ENCODE results near the gene LRMDA.

The LRMDA gene

GRCh38 chr10:75425291-75426079 lies 5.9 kb upstream of the LRMDA start:
- no peak for DNase-seq (ENCODE audit: low read depth)

DNA sequence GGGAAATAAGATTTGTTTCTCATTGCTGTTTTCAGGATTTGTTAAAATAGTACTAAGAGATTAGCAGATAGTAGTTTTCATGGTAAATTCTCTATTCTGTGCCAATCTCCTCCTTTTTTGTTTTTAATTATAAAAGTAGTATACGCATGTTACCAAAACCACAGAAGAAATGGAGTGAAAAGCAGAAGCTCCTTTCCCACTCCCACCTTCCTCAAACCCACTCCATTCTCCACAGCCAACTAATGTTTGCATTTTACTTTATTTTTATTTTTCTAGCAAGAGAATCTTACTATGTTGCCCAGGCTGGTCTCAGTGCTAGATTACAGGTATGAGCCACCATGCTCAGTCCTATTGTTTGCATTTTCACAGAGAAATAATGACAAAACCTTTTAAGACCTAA lies 4.5 kb upstream of the LRMDA start:
- no peak for DNase-seq (ENCODE audit: low read depth)

GRCh38 chr10:75427951-75428350 lies 3.5 kb upstream of the LRMDA start:
- DNase-seq (ENCODE audit: low read depth), result no peak

GRCh38 chr10:75428434-75429158 lies 2.8 kb upstream of the LRMDA start:
- DNase-seq (ENCODE audit: low read depth), result no peak

DNA sequence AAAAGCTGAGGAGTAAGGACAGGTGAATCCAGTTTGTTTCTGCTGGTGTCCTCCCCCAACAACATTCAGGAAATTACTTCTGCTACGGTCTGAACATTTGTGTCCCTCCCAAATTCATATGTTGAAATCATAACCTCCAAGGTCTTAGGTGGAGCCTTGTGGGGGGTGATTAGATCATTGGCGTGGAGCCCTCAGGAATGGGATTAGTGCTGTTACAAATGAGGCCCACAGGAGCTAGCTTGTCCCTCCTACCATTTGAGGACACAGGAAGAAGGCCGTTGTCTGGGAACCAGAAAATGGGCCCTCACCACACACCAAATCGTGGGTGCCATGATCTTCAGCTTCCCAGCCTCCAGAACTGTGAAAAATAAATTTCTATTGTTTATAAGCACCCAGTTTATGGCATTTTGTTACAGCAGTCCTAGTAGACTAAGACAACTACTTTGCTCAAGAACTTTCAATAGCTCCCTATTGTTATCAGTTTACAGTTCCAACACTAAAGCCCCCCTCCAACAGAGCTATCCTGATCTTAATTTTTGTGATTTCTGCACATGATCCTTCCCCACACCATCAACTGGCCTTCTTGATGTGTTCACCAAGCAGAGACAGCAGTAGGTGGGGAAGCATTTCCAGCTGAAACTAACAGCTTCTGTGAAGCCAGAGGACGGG lies 2.1 kb upstream of the LRMDA start:
- no peak for DNase-seq (ENCODE audit: low read depth)

GRCh38 chr10:75430000-75430763 lies 1.2 kb upstream of the LRMDA start:
- DNase-seq (ENCODE audit: low read depth), result no peak

GRCh38 chr10:75432176-75432575 lies 752 bp downstream of the LRMDA start:
- no peak for DNase-seq (ENCODE audit: low read depth)

- DNase-seq (ENCODE audit: low read depth), result no peak
These were observed 1.3 kb downstream of the LRMDA start for GRCh38 chr10:75432763-75433162.

DNA sequence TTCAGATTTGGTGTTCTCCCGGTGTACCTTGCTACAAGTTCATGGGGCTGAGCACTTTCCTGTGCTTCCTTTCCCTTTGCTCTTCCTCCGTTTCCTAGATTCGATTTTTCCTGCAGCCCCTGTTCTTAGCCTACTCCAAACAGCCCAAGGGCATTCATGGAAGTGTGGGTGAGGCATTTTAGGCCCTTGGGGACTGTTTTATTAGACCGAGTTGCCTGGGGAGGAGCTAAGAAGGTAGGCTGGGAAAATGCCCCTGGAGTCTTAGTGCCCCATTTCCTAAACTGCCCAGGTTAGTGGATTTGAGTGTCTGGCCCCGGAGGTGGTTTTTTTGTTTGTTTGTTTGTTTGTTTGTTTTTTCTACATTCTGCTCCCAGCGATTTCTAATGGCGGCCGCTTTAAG lies 1.8 kb downstream of the LRMDA start:
- no peak for DNase-seq (ENCODE audit: low read depth)

DNA sequence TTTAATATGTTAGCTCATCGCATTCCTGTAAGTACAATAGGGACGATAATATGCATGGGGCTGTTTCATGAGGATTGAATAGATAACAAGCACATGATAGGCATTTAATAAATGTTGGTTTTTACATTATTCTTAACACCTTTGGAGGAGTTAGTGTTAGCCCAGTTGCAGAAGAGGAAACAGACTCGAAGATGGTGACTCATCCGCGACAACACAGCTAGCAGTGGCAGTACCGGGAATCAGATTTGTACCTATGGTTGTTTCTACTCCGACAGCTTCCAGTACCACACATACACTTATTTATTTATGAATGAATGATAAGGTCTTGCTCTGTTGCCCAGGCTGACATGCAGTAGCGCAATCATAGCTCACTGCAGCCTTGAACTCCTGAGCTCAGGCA lies 2.9 kb downstream of the LRMDA start:
- DNase-seq (ENCODE audit: low read depth), result no peak

- no peak for DNase-seq (ENCODE audit: low read depth)
These were observed 3.9 kb downstream of the LRMDA start for GRCh38 chr10:75435291-75435690.

- no peak for DNase-seq (ENCODE audit: low read depth)
These were observed 5.5 kb downstream of the LRMDA start for GRCh38 chr10:75436896-75437295.

GRCh38 chr10:75437693-75438092 lies 6.3 kb downstream of the LRMDA start:
- no peak for DNase-seq (ENCODE audit: low read depth)

GRCh38 chr10:75438275-75438674 lies 6.9 kb downstream of the LRMDA start:
- DNase-seq (ENCODE audit: low read depth), result no peak

DNA sequence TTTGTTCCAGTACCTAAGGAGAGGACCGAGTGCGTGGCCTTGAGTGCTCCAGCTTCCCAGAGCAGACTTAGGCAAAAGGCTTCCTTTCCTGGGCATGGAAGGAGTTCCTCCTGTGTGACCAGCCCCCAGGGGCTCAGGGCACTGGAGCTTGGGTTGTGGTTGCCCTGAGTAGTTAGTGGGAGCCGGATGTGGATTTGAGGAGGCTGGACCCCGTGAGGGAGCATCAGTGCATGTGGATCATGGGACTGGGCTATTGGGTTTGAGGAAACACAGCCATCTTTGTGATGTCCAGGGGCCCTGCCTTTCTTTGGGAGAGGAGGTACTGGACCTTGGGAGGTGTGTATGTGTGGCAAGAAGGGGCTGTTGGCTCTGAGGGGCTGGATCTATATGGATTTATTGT lies 8.4 kb downstream of the LRMDA start:
- no peak for DNase-seq (ENCODE audit: low read depth)

DNA sequence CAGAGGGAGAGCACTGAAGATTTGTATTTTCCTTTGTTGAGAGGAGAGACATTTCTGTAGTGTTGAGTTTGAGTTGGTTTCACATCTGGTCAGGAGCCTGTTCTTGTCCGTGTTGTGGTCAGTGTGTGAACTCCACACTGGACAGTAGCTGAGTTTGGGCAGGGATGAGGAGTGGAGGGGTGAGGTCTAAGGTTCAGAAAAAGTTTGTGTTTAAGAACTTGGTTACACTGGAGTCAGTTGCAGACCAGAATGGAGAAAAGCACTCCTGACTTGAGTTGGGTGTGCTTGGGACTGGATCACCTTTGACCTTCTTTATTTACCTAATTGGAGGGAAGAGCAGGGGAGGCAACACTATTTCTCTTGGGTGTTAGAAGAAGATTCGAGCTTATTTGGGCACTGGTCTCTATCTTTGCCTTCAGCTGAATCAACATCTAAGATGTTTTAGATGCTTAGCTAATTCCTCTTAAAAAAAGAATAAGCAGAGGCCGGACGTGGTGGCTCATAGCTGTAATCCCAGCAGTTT lies 8.9 kb downstream of the LRMDA start:
- DNase-seq (ENCODE audit: low read depth), result no peak

DNA sequence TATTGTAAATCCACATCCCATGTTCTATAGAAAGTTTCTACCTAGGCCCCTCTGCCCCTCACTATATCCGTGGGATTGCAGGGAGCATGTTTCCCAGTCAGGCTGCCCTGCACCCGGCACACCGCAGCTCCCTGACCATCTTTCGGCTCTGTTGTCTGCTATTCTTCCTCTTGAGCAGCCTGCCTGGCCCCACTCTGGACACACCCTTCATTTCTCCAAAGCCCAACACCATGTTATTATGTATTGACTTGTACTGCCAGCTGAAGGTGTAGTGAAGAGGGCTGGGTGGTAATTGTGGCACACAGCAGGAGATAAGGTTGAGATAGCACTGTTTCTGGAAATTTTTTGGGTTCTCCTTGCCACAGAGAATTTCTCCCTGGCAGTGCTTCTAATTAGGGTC lies 9.8 kb downstream of the LRMDA start:
- DNase-seq (ENCODE audit: low read depth), result no peak

DNA sequence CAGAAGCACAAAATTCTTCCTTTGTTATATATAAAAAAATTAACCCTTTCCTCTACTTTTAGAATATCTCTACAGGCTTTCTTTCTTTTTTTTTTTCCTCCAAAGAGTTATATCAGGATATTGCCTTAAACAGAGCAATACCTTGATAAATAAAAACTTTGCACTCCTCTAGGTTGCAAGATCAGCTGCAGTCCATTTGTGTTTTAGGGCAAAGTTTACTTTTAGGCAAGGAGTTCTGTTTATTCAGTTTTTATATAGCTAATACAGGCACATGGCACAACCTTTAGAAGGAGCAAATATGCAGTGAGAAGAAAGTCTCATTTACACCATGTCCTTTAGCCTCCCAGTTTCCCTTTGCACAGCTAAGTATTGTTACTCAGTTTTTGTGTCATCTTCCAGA lies 10.3 kb downstream of the LRMDA start:
- DNase-seq (ENCODE audit: low read depth), result no peak

- DNase-seq (ENCODE audit: low read depth), result no peak
These were observed 11.9 kb downstream of the LRMDA start for GRCh38 chr10:75443362-75443761.

DNA sequence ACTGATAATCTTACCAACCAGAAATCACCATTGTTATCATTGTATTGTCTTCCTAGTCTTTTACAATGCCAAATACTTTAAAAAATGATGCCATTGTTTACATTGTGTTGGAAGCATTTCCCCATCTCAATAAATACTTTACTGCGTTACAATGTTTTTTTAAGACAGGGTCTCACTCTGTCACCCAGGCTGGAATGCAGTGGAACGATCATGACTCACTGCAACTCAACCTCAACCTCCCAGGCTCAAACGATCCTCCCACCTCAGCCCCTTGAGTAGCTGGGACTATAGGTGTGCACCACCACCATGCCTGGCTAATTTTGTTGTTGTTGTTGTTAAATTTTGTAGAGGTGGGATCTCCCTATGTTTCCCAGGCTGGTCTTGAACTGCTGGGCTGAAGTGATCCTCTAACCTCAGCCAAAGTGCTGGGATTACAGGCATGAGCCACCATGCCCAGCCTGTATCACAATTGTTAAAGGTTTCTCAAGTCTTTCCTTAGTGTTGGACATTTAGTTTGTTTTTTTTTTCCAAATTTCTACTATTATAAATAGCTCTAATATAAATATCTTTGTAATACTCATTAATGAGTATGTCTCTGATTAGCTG lies 13.5 kb downstream of the LRMDA start:
- no peak for DNase-seq (ENCODE audit: low read depth)

DNA sequence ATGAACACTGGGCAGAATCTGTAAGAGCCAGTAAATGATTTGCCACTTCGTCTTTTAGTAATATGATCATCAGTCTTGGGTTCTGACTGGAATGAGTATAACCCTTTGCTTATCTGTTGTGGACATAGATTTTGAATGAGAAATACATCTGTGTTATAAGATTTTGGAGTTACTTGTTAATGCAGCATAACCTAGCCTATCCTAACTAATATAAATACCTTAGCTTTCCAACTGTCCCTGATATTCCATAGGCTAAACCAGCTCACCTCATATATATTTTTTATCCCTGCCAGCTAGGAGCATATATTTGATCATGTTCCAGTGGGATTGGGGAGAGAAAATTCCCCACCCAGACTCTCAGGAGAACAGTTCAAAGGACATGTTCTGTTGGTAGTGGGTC lies 15.1 kb downstream of the LRMDA start:
- DNase-seq (ENCODE audit: low read depth), result no peak

DNA sequence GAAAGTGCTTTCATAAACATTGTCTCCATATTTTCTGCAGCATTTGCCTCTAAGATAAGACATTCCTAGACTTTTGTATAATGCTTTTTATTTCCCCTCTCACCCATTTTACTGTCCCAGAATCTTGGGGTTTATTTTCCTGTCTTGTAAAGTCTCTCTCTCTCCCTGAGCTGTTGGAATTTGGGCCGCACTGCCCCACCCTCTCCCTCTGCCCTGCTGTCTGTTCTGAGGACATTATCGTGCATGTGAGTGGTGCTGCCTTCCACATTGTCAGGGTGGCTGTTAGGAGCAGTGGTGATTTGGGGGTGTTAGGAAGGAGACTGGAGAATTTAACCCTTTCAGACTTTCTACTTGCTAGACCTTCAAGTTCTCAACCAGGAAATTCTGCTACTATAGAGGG lies 16.7 kb downstream of the LRMDA start:
- no peak for DNase-seq (ENCODE audit: low read depth)

Measured in stimulated activated CD8-positive, alpha-beta memory T cell treated with anti-CD3 and anti-CD28 coated beads, Interleukin-7, amount 100 ng/mL, for 24 hours (primary cell).